Nasal cavity respiratory epithelium epithelial cell of viscerocranial mucosa (primary cell): ENCODE measurements around the gene TLCD3B. TPM values are rescaled to one million over a fixed set of nuclear protein-coding genes. Genes with fewer than 3 reads are reported as not detected.

ENCODE experiments used
- total RNA-seq: library from RNA; depleted of rRNA; stranded (reverse); fragments of >200 nt; gene quantifications from 2 replicates; pipeline ENCODE4 v1.2.3, GENCODE V29; 2014

TLCD3B gene, protein sequence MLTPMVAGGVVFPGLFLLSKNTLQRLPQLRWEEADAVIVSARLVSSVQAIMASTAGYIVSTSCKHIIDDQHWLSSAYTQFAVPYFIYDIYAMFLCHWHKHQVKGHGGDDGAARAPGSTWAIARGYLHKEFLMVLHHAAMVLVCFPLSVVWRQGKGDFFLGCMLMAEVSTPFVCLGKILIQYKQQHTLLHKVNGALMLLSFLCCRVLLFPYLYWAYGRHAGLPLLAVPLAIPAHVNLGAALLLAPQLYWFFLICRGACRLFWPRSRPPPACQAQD
- total RNA-seq, result not detected in 2 replicates

DNA sequence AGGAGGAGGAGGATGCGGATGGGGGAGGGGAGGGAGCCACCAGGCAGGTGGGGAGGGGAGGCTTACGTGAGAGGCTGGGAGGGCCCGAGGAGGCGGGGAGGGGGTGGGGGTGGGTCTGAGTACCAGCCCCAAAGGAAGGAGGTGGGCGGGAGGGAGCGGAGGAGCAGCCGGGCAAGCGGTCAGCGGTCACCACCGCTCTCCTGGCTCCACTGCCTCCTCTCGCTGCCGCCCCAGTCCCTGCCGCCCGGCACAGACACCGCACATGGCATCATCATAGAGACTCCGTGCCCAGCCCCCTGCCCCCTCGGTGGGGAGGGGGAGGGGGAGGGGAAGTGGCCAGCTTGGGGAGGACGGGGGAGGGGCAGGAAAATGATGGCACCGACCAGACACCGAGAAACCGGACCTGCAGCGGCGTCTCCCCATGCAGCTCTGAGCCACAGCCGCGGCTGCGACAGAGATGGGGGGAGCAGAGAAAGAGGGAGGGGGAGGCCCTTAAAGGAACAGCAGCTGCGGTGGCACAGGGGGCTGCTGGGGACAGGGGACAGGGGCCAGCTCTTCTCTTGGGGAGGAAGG is at the start of gene TLCD3B:
TLCD3B (minus strand) TSS at position 431 of the 573 bp plus-strand sequence. CDS start 744 bp downstream, outside the sequence.

DNA sequence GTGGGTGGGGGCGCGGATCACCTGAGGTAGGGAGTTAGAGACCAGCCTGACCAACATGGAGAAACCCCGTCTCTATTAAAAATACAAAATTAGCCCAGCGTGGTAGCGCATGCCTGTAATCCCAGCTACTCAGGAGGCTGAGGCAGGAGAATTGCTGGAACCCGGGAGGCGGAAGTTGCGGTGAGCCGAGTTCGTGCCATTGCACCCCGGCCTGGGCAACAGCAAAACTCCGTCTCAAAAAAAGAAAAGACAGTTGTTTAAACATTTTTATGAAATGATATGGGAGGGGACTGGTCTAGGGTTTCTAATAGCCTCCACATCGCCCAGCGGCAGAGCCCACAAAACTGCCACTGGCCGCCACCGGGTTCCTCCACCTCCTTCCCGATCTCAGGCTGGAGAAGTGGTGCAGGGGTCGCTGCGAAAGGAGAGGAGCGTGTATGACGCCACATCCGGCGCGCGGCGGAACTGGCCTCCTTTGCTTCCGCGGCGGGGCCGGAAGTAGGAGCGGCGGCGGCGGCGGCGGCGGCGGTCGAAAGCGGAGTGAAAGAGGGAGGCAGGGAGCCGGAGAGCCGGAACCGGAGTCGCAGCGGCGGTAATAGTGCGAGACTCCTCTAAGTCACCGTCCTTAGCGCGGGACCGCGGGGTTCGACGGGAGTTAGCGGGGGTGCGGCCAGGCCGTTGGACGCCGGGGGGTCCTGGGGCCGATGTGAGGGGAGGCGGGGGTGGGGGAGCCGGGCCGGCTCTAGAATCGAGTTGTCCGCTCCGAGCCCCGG is 44.6 kb upstream of the TLCD3B start, which contains the start of gene PPP4C:
PPP4C (plus strand) TSS at position 492 of the 773 bp plus-strand sequence. CDS start 384 bp downstream, outside the sequence.

DNA sequence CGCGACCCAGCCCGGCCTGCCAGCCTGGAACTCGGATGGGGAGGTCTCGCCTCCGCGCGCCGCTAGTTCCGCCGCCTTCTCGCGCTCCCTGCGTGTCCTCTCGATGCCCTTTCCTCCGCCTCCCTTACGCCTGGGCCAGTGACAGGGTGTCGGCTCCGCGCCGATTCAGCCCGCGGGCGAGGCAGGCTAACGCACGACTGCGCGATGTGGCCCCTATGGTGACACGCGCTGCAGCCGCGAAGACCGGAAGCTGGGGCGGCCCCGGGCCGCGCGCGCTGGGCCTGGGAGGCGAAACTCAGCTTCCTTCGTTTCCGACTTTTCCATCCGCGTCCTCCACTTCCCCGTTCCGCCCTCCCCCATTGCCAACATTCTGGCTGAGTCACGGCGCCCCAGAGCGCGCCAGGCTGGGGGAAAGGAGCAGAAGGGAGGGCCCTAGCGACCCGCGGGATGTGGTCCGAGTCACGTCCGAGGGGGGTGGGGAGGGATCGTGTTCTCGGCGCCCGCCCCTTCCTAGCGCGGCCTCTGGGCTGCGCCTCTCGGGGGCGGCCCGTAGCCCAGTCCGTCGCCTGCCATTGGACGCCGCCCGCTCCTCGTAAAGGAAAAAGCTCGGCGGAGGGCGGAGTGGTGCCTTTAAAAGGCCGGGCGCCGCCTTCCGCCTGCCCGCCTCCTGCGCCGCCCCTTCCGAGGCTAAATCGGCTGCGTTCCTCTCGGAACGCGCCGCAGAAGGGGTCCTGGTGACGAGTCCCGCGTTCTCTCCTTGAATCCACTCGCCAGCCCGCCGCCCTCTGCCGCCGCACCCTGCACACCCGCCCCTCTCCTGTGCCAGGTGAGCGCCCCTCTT is 34.3 kb upstream of the TLCD3B start, which contains the start of gene ALDOA:
ALDOA (plus strand) TSS at position 659 of the 841 bp plus-strand sequence. CDS start 1,138 bp downstream, outside the sequence.

DNA sequence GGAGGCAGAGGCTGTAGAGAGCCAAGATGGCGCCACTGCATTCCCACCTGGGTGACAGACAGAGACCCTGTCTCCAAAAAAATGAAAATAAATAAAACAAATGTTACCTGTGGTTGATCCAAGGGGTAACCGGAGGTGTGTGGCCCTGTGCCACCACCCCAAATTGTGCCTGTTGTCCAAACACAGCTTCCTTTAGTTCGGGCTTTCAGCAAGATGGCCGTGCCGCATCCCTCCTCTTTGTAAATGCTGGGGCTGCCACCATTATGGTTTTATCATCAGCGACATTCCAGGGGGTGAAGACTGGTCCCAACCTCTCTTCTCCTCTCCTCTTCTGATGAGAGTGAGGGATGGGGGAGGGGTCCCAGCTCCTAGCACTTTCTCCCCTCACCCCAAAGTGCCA is 8.2 kb downstream of the TLCD3B start, which contains the start of gene C16orf92:
C16orf92 (plus strand) TSS at position 312 of the 400 bp plus-strand sequence. CDS start 143 bp downstream, outside the sequence.

DNA sequence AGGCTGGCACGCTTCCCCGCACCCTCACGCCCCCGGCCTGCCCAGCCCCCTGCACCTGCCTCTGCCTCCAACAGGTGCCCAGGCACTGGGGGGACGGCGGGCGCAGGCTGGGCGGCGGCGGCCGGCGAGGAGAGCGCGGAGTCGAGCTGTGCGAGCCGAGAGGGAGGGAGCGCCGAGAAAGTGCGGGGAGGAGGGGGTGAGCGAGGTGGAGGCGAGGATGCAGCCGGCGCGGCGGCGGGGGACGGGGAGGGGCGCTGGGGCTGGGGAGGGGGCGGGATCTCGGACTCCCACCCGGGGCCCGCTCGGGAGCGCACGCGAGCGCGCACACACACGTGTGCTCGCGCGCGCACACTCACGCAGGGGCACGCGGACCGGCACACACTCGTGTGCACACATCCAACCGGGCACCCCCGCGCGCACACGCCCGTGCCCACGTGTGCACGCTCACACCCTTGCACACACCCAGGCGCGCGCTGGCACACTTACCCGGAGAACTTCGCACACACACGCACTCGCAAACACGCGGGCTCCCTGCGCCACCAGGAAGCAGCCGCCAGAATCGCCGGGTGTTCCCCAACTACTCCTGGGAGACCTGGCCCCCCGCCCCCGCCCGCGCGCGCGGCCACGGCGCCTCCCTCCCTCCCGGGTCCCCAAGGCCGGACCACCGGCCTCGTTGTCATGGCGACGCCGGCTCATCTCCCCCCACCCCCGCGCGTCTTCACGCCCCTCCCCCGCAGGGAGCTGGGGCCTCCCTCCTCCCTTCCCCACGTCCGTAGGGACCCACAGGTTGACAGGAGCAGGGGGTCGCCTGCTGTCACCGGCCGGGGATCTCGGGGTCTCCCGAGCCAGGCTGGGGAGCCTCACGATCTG is 20.0 kb downstream of the TLCD3B start, which contains the start of gene DOC2A:
DOC2A (minus strand) TSS at position 184 of the 870 bp plus-strand sequence. CDS start 805 bp downstream, outside the sequence.

DNA sequence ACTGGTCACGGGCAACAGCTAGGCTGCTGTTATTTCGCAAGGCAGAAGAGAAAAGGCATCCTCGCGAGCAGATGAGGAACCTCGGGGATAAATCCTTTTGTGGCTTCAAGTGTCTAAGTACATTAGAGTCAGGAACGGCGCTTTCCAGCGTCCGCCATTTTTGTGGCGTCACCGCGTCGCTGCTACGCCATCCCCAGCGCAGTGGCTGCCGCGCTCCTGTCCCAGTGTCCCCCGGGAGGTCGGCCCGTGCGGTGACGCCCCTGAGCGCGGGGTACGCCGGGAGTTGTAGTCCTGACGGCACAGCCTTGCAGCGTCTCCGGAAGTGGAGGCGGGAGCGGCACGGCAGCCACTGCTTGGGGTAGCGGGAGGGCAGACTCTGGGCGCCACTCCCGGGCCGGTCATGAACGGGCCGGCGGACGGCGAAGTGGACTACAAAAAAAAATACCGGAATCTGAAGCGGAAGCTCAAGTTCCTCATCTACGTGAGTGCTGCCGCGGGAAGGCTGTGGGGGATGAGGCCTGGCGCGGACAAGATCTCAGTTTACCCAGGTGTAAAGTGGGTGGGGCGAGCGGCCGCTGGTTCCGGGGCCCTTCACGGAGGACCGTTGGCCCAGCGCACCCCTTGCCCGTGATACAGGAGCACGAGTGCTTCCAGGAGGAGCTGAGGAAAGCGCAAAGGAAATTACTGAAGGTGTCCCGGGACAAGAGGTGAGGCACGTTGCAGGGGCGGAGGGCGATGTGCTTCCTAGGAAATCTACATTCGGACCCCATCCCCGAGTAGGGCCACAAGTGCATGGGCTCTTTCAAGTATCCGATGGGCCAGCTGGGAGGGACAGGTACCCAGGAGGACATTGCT is 34.9 kb downstream of the TLCD3B start, which contains the start of gene INO80E:
INO80E (plus strand) TSS at position 331 of the 855 bp plus-strand sequence; CDS start at position 401, 70 bp downstream.

DNA sequence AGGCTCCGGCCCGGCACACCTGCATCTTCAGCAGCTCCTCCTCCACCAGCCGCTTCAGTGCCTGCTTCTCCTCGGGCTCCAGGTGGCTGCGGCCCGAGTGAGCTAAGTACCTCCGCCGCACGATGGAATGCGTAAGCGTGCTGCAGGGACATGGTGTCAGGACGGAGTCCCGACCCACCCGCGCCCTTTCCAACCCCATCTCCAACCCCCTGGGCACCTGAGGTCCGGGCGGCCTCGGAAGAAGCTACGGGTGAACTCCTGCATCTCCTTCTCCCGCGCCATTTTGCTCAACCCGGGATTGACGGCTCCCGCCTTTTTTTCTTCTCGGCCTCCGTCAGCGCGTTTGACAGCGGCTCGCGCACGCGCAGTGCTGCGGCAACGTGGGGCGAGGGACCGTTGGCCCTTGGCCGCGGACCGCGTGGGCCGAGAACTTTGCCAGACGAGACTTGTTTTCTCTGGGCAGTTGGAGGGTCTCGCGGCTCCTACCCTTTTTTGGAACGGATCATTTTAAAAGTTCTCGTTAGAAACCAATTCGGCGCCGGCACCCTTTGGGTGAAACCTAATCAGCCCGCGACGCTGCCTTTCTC is 35.7 kb downstream of the TLCD3B start, which contains the start of gene HIRIP3:
HIRIP3 (minus strand) TSS at position 294 of the 587 bp plus-strand sequence; CDS start at position 282, 12 bp downstream.

Other genes starting within 250 kb of the TLCD3B start
- 7.0 and 13.0 TPM in 2 replicates for gene KIF22, start 240.5 kb downstream of the TLCD3B start, total RNA-seq
- gene MAZ, start 224.7 kb downstream of the TLCD3B start, total RNA-seq, result 151 and 243 TPM in 2 replicates
- not detected in 2 replicates for gene PRRT2, start 219.1 kb downstream of the TLCD3B start, total RNA-seq
- gene PAGR1, start 215.1 kb downstream of the TLCD3B start, total RNA-seq, result 13.9 and 21.5 TPM in 2 replicates
- gene MVP, start 210.8 kb downstream of the TLCD3B start, total RNA-seq, result 74.2 and 246 TPM in 2 replicates
- gene CDIPT, start 168.0 kb downstream of the TLCD3B start, total RNA-seq, result 45.5 and 62.7 TPM in 2 replicates
- gene SEZ6L2, start 131.7 kb downstream of the TLCD3B start, total RNA-seq, result 4.8 and 18.9 TPM in 2 replicates
- 1.6 and 4.4 TPM in 2 replicates for gene ASPHD1, start 130.8 kb downstream of the TLCD3B start, total RNA-seq
- 9.2 and 13.3 TPM in 2 replicates for gene KCTD13, start 105.0 kb downstream of the TLCD3B start, total RNA-seq
- gene TMEM219, start 69.2 kb downstream of the TLCD3B start, total RNA-seq, result 49.9 and 50.0 TPM in 2 replicates
- gene TAOK2, start 57.4 kb downstream of the TLCD3B start, total RNA-seq, result 20.5 and 43.8 TPM in 2 replicates
- gene HIRIP3, start 35.7 kb downstream of the TLCD3B start, total RNA-seq, result 8.2 and 11.7 TPM in 2 replicates
- gene INO80E, start 35.0 kb downstream of the TLCD3B start, total RNA-seq, result 14.4 and 19.4 TPM in 2 replicates
- 0.21 TPM in 1 of 2 replicates, not detected in the other for gene DOC2A, start 20.2 kb downstream of the TLCD3B start, total RNA-seq
- gene C16orf92, start 8.1 kb downstream of the TLCD3B start, total RNA-seq, result not detected in 2 replicates
- 295 and 817 TPM in 2 replicates for gene ALDOA, start 34.5 kb upstream of the TLCD3B start, total RNA-seq
- gene PPP4C, start 44.7 kb upstream of the TLCD3B start, total RNA-seq, result 136 and 178 TPM in 2 replicates
- gene TBX6, start 60.7 kb upstream of the TLCD3B start, total RNA-seq, result 0.34 and 0.85 TPM in 2 replicates
- 5.1 and 14.5 TPM in 2 replicates for gene YPEL3, start 64.9 kb upstream of the TLCD3B start, total RNA-seq
- gene GDPD3, start 82.3 kb upstream of the TLCD3B start, total RNA-seq, result 1.8 and 3.8 TPM in 2 replicates
- 7.1 and 7.2 TPM in 2 replicates for gene MAPK3, start 91.9 kb upstream of the TLCD3B start, total RNA-seq
- 0.78 and 1.0 TPM in 2 replicates for gene CORO1A, start 152.3 kb upstream of the TLCD3B start, total RNA-seq
- 32.4 and 51.9 TPM in 2 replicates for gene BOLA2B, start 162.4 kb upstream of the TLCD3B start, total RNA-seq
- gene SLX1A, start 162.6 kb upstream of the TLCD3B start, total RNA-seq, result 19.6 and 47.2 TPM in 2 replicates
- 1.0 and 1.9 TPM in 2 replicates for gene SULT1A3, start 168.0 kb upstream of the TLCD3B start, total RNA-seq
- under 0.01 and 1.8 TPM in 2 replicates for gene NPIPB13, start 217.2 kb upstream of the TLCD3B start, total RNA-seq